Measurements from ENCODE around the gene OIP5. TPM values are rescaled to one million over a fixed set of nuclear protein-coding genes. Genes with fewer than 3 reads are reported as not detected.

OIP5 gene
- total and polyA plus RNA-seq, 2 of the 13 experiments (the other 11 are each of a cell fraction or from before 2014, with no cell fraction given), result 10.7 to 38.0 TPM

- Histone ChIP-seq H3K4me2 (ENCODE audit: low read depth, low read length) (no peak overlapping the region), H3K4me3 (replicated peaks in 1 of 3; ENCODE audit: insufficient read depth in 1 of 3, low read depth in 2 of 3, low read length in 3 of 3) (no peak overlapping the region), H3K4me1 (ENCODE audit: insufficient read depth, low read length) (peaks cover 23% of the 10 kb centered on the region), H4K20me1 (ENCODE audit: insufficient read depth, low read length) (no peaks in the 10 kb centered on the region), H3K27ac (ENCODE audit: extremely low read length, insufficient read depth, low read length) (no peak overlapping the region), H3K9me3 (ENCODE audit: low read length) (no peaks in the 10 kb centered on the region), H2AFZ (ENCODE audit: low read length) (no peak overlapping the region), H3K36me3 (replicated peaks in 1 of 2; ENCODE audit: control insufficient read depth in 1 of 2, insufficient read depth in 2 of 2, low read length in 2 of 2) (peaks cover 14 to 63% of the 10 kb centered on the region in 2 experiments), H3K9ac (ENCODE audit: insufficient read depth, low read depth, low read length) (no peak overlapping the region), H3K79me2 (ENCODE audit: insufficient read depth, low read length) (peaks cover 42% of the 10 kb centered on the region), H3K27me3 (ENCODE audit: control insufficient read depth in 1 of 2, insufficient read depth in 2 of 2, low read length in 2 of 2) (no peaks in the 10 kb centered on the region)
- ChIA-PET POLR2A (no interaction called here), CTCF (ENCODE audit: low intra/inter-chr PET ratio, low total read pairs) (no interaction called here)
- TF ChIP-seq ZUFSP (CRISPR knock-in tag; IDR thresholded peaks at IDR 0.05; ENCODE audit: borderline replicate concordance), result no peak
- no peak for TF ChIP-seq AGO2 (optimal IDR thresholded peaks at IDR 0.05; ENCODE audit: low read depth, low read length)
- TF ChIP-seq ZNF746 (CRISPR knock-in tag; IDR thresholded peaks at IDR 0.05), result no peak
- TF ChIP-seq ZNF30 (CRISPR knock-in tag; IDR thresholded peaks at IDR 0.05), result no peak
- no peak for TF ChIP-seq ZMAT3 (CRISPR knock-in tag; conservative IDR thresholded peaks at IDR 0.05)
- TF ChIP-seq ARHGAP35 (CRISPR knock-in tag; IDR thresholded peaks at IDR 0.05; ENCODE audit: borderline replicate concordance), result no peak
- TF ChIP-seq PAWR (CRISPR knock-in tag; IDR thresholded peaks at IDR 0.05; ENCODE audit: borderline replicate concordance), result no peak
- TF ChIP-seq SOX6 (IDR thresholded peaks at IDR 0.05), result no peak
- no peak for TF ChIP-seq SOX6 (CRISPR knock-in tag; IDR thresholded peaks at IDR 0.05)
- TF ChIP-seq ZMYM4 (CRISPR knock-in tag; IDR thresholded peaks at IDR 0.05), result no peak
- TF ChIP-seq IRX3 (CRISPR knock-in tag; IDR thresholded peaks at IDR 0.05; ENCODE audit: borderline replicate concordance, low read depth), result no peak
- TF ChIP-seq ZNF224 (CRISPR knock-in tag; IDR thresholded peaks at IDR 0.05), result no peak
- no peak for TF ChIP-seq ZNF572 (CRISPR knock-in tag; IDR thresholded peaks at IDR 0.05)
- no peak for TF ChIP-seq RERE (CRISPR knock-in tag; IDR thresholded peaks at IDR 0.05; ENCODE audit: low read depth)
- TF ChIP-seq TEAD3 (CRISPR knock-in tag; optimal IDR thresholded peaks at IDR 0.05; ENCODE audit: borderline replicate concordance), result no peak
- no peak for TF ChIP-seq MAZ (IDR thresholded peaks at IDR 0.05; ENCODE audit: borderline replicate concordance, low read depth, low read length)
- no peak for TF ChIP-seq MAZ (CRISPR knock-in tag; IDR thresholded peaks at IDR 0.05; ENCODE audit: low read depth)
- in situ Hi-C loops (cut with HindIII; ENCODE audit: extremely low pct_ligation_motif_present, low pct_unique_long_range_greater_than_20kb), result no loop called here
- 95% methylated on average over 4 of the region's 4 CpGs for WGBS (ENCODE audit: low lambda C conversion rate)
- FAIRE-seq (no peak), DNase-seq (ENCODE audit: low spot score) (no peak), ATAC-seq (no peak)
- BruUV-seq (replicated peaks), result no TSS peak
- intact Hi-C loops (cut with micrococcal nuclease; ENCODE audit: unreplicated experiment), result no loop called here
Observed at GRCh38 chr15:41341519-41341918, 9.1 kb upstream of the OIP5 start.
